ENCODE data around the gene SPG11.

Gene SPG11

DNA sequence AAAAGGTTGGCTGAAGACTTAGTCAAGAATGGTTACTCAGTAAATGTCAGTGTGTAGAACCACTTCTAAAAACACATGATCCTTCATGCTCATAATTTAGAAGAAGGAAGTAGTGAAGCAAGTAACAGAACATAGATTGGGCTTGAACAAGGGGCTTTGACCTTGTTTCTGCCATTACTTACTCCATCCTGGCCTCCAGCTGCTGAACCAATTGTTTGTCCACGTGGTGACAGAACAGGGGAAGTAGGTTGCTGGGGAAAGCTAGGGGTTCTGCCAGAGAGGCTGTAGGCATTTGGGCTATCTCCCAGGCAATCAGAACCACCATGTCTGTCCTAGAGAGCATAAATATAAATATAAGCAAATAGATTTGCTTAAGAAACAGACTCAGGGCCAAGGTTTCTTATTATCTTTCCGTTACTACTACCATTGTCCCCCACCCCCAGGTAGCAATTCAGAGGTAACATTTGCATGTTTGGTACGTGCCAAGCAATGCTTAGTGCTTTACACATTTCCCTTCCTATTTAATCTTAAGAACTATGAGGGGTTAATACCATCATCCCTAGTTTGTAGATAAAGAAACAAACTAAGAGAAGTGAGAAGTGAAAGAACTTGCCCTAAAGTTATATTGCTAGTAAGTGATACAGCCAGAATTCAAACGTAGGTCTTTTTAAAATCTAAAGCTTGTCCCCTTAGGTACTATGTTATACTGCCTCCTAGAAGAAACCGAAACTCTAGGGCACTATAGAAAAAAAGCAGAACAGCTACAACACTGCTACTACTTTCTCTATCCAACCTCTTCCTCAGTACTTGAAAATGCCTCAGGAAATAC is 3.0 kb upstream of the SPG11 start:
- H3K27me3 ChIP-seq (ENCODE audit: insufficient read depth, low read depth, severe bottlenecking), result no peaks in the 10 kb centered on the region
- no peaks in the 10 kb centered on the region; the same call in 1 of the 2 replicates for H3K36me3 ChIP-seq
- H3K9me3 ChIP-seq (ENCODE audit: severe bottlenecking), result no peaks in the 10 kb centered on the region
- H3K4me3 ChIP-seq (ENCODE audit: low read depth, low read length), result no peak overlapping the region
- no peak for DNase-seq
- TF ChIP-seq, protein P1, sequence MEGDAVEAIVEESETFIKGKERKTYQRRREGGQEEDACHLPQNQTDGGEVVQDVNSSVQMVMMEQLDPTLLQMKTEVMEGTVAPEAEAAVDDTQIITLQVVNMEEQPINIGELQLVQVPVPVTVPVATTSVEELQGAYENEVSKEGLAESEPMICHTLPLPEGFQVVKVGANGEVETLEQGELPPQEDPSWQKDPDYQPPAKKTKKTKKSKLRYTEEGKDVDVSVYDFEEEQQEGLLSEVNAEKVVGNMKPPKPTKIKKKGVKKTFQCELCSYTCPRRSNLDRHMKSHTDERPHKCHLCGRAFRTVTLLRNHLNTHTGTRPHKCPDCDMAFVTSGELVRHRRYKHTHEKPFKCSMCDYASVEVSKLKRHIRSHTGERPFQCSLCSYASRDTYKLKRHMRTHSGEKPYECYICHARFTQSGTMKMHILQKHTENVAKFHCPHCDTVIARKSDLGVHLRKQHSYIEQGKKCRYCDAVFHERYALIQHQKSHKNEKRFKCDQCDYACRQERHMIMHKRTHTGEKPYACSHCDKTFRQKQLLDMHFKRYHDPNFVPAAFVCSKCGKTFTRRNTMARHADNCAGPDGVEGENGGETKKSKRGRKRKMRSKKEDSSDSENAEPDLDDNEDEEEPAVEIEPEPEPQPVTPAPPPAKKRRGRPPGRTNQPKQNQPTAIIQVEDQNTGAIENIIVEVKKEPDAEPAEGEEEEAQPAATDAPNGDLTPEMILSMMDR (IDR thresholded peaks at IDR 0.05; ENCODE audit: low read depth, low read length), result no peak
- no peak overlapping the region for H3K27ac ChIP-seq

DNA sequence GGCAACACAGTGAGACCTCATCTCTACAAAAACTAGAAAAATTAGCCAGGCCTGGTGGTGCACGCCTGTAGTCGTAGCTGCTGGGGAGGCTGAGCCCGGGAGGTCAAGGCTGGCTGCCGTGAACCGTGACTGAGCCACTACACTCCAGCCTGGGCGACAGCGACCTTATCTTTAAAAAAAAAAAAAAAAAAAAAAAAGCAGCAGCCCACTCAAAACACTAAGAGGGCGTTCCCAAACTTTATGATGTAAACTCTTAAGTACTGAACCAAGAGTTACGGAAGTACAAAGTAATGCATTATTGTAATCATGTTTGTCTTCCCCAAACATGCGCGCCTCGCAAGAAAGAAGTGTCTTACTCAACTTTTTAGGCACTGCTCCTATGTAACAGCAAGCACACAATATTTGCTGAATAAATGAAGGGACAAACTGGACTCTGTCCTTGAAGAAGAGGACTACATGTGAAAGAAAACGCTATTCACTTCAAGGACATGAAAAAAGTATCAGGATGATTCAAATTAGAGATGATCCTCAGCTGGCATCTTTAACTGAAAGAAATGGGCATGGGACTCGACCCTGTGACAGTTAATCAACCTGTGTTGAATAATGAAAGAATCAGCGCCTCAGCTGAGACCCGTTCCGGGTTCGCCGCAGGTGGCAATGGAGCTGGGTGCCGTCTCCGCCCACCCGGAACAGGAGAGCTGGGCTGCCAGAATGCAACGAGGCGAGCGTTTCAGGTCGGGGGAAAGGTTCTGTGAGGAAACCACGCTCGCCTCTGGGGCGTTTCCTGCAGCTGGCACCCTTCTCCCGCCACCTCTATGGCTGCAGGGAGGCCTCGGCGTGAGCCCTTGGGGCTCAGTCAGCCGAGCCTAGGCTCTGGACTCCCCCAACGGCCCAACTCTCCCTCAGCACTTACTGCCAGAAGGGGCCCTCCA is 718 bp downstream of the SPG11 start:
- peak overlapping the region; percentile 89 for H3K27ac ChIP-seq
- DNase-seq, result peak; percentile 65
- peak overlapping the region; percentile 90 for H3K4me3 ChIP-seq (ENCODE audit: low read depth, low read length)
- TF ChIP-seq, protein P1 (IDR thresholded peaks at IDR 0.05; ENCODE audit: low read depth, low read length), result no peak
- peaks cover 9% of the 10 kb centered on the region for H3K36me3 ChIP-seq
- H3K27me3 ChIP-seq (ENCODE audit: insufficient read depth, low read depth, severe bottlenecking), result no peaks in the 10 kb centered on the region
- no peaks in the 10 kb centered on the region for H3K9me3 ChIP-seq (ENCODE audit: severe bottlenecking)

DNA sequence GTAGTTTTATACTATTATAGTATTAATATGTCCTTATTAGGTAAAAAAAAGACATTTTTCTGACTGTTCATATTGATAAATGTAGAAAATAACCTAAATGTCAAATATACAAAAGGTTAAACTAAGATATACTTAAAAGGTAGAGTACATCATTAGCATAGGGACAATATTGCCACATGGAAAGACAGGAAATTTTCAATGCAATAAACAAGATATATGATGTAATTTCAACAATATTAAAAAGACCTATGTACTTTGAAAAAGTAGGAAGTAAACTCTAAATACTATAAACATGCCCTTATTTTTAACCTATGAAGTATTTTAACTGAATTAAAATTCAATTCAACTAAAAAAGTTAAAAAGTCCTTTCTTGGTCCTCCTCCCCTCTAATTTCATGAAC is 1.9 kb downstream of the SPG11 start:
- TF ChIP-seq, protein P1 (IDR thresholded peaks at IDR 0.05; ENCODE audit: low read depth, low read length), result no peak
- Histone ChIP-seq H3K36me3 (peaks cover 9% of the 10 kb centered on the region), H3K27me3 (ENCODE audit: insufficient read depth, low read depth, severe bottlenecking) (no peaks in the 10 kb centered on the region), H3K27ac (no peak overlapping the region), H3K4me3 (ENCODE audit: low read depth, low read length) (no peak overlapping the region), H3K9me3 (ENCODE audit: severe bottlenecking) (no peaks in the 10 kb centered on the region)
- DNase-seq, result no peak

DNA sequence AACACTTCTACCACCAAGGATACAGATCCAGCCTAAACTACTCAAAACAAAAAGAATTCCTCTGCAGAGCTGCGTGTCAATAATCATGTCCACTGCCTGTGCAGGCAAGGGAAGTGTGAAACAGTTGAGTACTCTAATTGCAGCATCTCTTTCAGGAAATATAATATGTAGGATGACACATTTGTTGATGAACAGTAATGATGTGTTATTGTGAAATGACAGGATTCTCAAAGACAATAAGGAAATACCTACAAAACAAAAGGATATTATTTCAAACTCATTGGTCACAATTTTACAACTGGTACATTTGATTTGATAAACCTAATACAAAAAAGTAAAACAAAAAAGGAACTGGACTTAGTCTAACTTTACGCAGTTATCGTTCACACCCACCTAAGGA is 4.4 kb downstream of the SPG11 start:
- no peak overlapping the region for H3K4me3 ChIP-seq (ENCODE audit: low read depth, low read length)
- H3K27ac ChIP-seq, result no peak overlapping the region
- no peaks in the 10 kb centered on the region for H3K9me3 ChIP-seq (ENCODE audit: severe bottlenecking)
- TF ChIP-seq, protein P1 (IDR thresholded peaks at IDR 0.05; ENCODE audit: low read depth, low read length), result no peak
- H3K36me3 ChIP-seq, result peaks cover 9% of the 10 kb centered on the region
- DNase-seq, result no peak
- no peaks in the 10 kb centered on the region for H3K27me3 ChIP-seq (ENCODE audit: insufficient read depth, low read depth, severe bottlenecking)

DNA sequence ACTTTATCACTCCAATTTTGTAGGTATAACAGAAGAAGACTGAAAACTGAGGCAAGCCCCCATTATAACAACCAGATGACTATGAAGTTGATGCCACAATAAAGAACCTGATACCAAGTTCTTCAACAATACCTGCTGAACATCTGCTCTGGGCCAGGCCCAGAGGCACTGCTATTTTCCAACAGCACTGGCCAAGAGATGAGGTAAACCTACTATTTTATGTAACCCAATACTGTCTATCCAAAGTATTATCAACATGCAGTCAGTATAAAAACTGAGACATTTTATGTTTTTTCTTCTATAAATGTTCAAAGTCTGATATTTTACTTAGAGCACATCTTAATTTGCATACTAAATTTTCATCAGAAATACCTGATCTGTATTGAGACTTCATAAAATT is 6.1 kb downstream of the SPG11 start:
- DNase-seq, result no peak
- Histone ChIP-seq H3K4me3 (ENCODE audit: low read depth, low read length) (no peak overlapping the region), H3K36me3 (peaks cover 9% of the 10 kb centered on the region), H3K9me3 (ENCODE audit: severe bottlenecking) (no peaks in the 10 kb centered on the region), H3K27me3 (ENCODE audit: insufficient read depth, low read depth, severe bottlenecking) (no peaks in the 10 kb centered on the region), H3K27ac (no peak overlapping the region)
- TF ChIP-seq, protein P1 (IDR thresholded peaks at IDR 0.05; ENCODE audit: low read depth, low read length), result no peak

All from WERI-Rb-1 (cell line).